BLaER1 treated with 17β-estradiol and CSF1 and Interleukin-3, amounts not matched to agents 10 nM and 100 nM (cell line): ENCODE results near the gene PHF14.
"Not testable (repeated sequence)": the region's sequence is repeated elsewhere in the genome, so short reads cannot be mapped to it uniquely, and the experiment has no call there.

ENCODE experiments used
- H3K27ac ChIP-seq, 11 experiments: shearing (Covaris generic); formaldehyde crosslinking; 2 replicates each; pipeline ENCODE4 v1.8.1; 2022
- H3K27me3 ChIP-seq, 11 experiments: shearing (Covaris generic); formaldehyde crosslinking; 2 replicates each; pipeline ENCODE4 v1.8.1; 2022
- H3K36me3 ChIP-seq, 11 experiments: shearing (Covaris generic); formaldehyde crosslinking; 2 replicates each; pipeline ENCODE4 v1.8.1; 2022
- H3K4me1 ChIP-seq, 10 experiments: shearing (Covaris generic); formaldehyde crosslinking; 2 replicates each; pipeline ENCODE4 v1.8.1; 2022
- H3K4me2 ChIP-seq, 11 experiments: shearing (Covaris generic); formaldehyde crosslinking; 2 replicates each; pipeline ENCODE4 v1.8.1; 2022
- H3K4me3 ChIP-seq, 10 experiments: shearing (Covaris generic); formaldehyde crosslinking; 2 replicates each; pipeline ENCODE4 v1.8.1; 2022
- H3K9ac ChIP-seq, 11 experiments: shearing (Covaris generic); formaldehyde crosslinking; 2 replicates each; pipeline ENCODE4 v1.8.1; 2022
- H3K9me3 ChIP-seq, 11 experiments: shearing (Covaris generic); formaldehyde crosslinking; replicated peaks in 1 of 11; 2 replicates each; pipeline ENCODE4 v1.8.1; 2022
- H4K20me1 ChIP-seq, 11 experiments: shearing (Covaris generic); formaldehyde crosslinking; 2 replicates each; pipeline ENCODE4 v1.8.1; 2022
- Cebpa-rat ChIP-seq, 11 experiments: shearing (Covaris generic); IDR thresholded peaks; 2 replicates each; pipeline ENCODE4 v1.8.1; 2022

PHF14 gene

GRCh38 chr7:10939911-10940703 is 33.6 kb upstream of the PHF14 start:
- peak in 3 of 11 experiments; percentile 14 to 71 (median 21); a peak in 2 of 22 replicates for TF ChIP-seq Cebpa-rat (IDR thresholded peaks at IDR 0.05)
- Histone ChIP-seq H3K4me2 (peak overlapping the region; percentile 71 to 95 (median 92)), H3K27me3 (no peaks in the 10 kb centered on the region), H4K20me1 (peaks cover 8 to 43% (median 36%) of the 10 kb centered on the region in 11 experiments; a peak in 18 of 22 replicates), H3K27ac (peak overlapping the region; percentile 93 to 100 (median 98)), H3K4me1 (peaks cover 23 to 42% (median 37%) of the 10 kb centered on the region in 10 experiments), H3K36me3 (peaks cover 26 to 35% (median 29%) of the 10 kb centered on the region in 11 experiments), H3K9ac (peak overlapping the region; percentile 91 to 99 (median 96)), H3K4me3 (peak overlapping the region; percentile 73 to 92 (median 86)), H3K9me3 (no peaks in the 10 kb centered on the region)

- Histone ChIP-seq H3K4me1 (peaks cover 23 to 40% (median 37%) of the 10 kb centered on the region in 10 experiments), H4K20me1 (peaks cover under 1 to 36% (median 28%) of the 10 kb centered on the region in 11 experiments; a peak in 16 of 22 replicates), H3K4me2 (peak overlapping the region; percentile 71 to 95 (median 91)), H3K4me3 (peak overlapping the region; percentile 73 to 92 (median 86)), H3K27ac (peak overlapping the region; percentile 93 to 100 (median 98)), H3K27me3 (no peaks in the 10 kb centered on the region), H3K9me3 (no peaks in the 10 kb centered on the region), H3K36me3 (peaks cover 19 to 28% (median 22%) of the 10 kb centered on the region in 11 experiments), H3K9ac (peak overlapping the region; percentile 91 to 99 (median 96))
- no peak for TF ChIP-seq Cebpa-rat (IDR thresholded peaks at IDR 0.05)
These were observed 32.8 kb upstream of the PHF14 start for GRCh38 chr7:10940704-10941355.

- H3K4me2 ChIP-seq, result no peak overlapping the region
- no peak overlapping the region for H3K4me3 ChIP-seq
- TF ChIP-seq Cebpa-rat (IDR thresholded peaks at IDR 0.05), result no peak
- no peak overlapping the region for H3K9ac ChIP-seq
- H3K27me3 ChIP-seq, result no peaks in the 10 kb centered on the region
- no peaks in the 10 kb centered on the region for H4K20me1 ChIP-seq
- H3K27ac ChIP-seq, result no peak overlapping the region
- H3K36me3 ChIP-seq, result no peaks in the 10 kb centered on the region
- peaks cover 10 to 17% (median 14%) of the 10 kb centered on the region in 11 experiments; a peak in 19 of 22 replicates for H3K9me3 ChIP-seq
- H3K4me1 ChIP-seq, result peaks cover 0 to 13% (median 0%) of the 10 kb centered on the region in 10 experiments; a peak in 6 of 20 replicates
These were observed 23.2 kb upstream of the PHF14 start for GRCh38 chr7:10950494-10950893.

GRCh38 chr7:10950974-10951578 is 22.6 kb upstream of the PHF14 start:
- not testable (repeated sequence) for H3K4me2 ChIP-seq, H3K27ac ChIP-seq, H3K4me3 ChIP-seq

GRCh38 chr7:10952588-10952987 is 21.1 kb upstream of the PHF14 start:
- Histone ChIP-seq H3K4me2 (no peak overlapping the region; a peak in 2 of 22 replicates), H4K20me1 (no peaks in the 10 kb centered on the region), H3K4me1 (peaks cover 0 to 13% (median 0%) of the 10 kb centered on the region in 10 experiments; a peak in 6 of 20 replicates), H3K9me3 (peaks cover 10 to 17% (median 14%) of the 10 kb centered on the region in 11 experiments; a peak in 19 of 22 replicates), H3K4me3 (no peak overlapping the region), H3K9ac (no peak overlapping the region), H3K27me3 (no peaks in the 10 kb centered on the region), H3K36me3 (no peaks in the 10 kb centered on the region), H3K27ac (no peak overlapping the region)
- TF ChIP-seq Cebpa-rat (IDR thresholded peaks at IDR 0.05), result no peak

More at GRCh38 chr7:10950974-10951578, 22.6 kb upstream of the PHF14 start:
- not testable (repeated sequence) for H4K20me1 ChIP-seq, H3K27me3 ChIP-seq, H3K9ac ChIP-seq, H3K36me3 ChIP-seq
- Histone ChIP-seq H3K4me1 (peaks cover 0 to 13% (median 0%) of the 10 kb centered on the region in 10 experiments; a peak in 6 of 20 replicates), H3K9me3 (peaks cover 10 to 17% (median 14%) of the 10 kb centered on the region in 11 experiments; a peak in 19 of 22 replicates)

- not testable (repeated sequence) for H3K27ac ChIP-seq, H3K36me3 ChIP-seq, H3K9ac ChIP-seq, H3K4me3 ChIP-seq, H4K20me1 ChIP-seq, H3K27me3 ChIP-seq
- H3K9me3 ChIP-seq, result peaks cover 10 to 17% (median 14%) of the 10 kb centered on the region in 11 experiments; a peak in 19 of 22 replicates
- H3K4me2 ChIP-seq, result peak overlapping the region in 5 of 11 experiments; percentile 7 to 33 (median 15); a peak in 5 of 22 replicates
- peaks cover 0 to 13% (median 0%) of the 10 kb centered on the region in 10 experiments; a peak in 6 of 20 replicates for H3K4me1 ChIP-seq
These were observed 20.5 kb upstream of the PHF14 start for GRCh38 chr7:10953078-10953750.

- H3K27me3 ChIP-seq, result no peaks in the 10 kb centered on the region
- H3K9ac ChIP-seq, result no peak overlapping the region
- TF ChIP-seq Cebpa-rat (IDR thresholded peaks at IDR 0.05), result no peak
- no peaks in the 10 kb centered on the region for H3K36me3 ChIP-seq
- no peaks in the 10 kb centered on the region for H4K20me1 ChIP-seq
- H3K27ac ChIP-seq, result no peak overlapping the region
- H3K4me1 ChIP-seq, result peaks cover 0 to 13% (median 0%) of the 10 kb centered on the region in 10 experiments; a peak in 6 of 20 replicates
- H3K4me3 ChIP-seq, result no peak overlapping the region
- no peak overlapping the region for H3K4me2 ChIP-seq
- peaks cover under 1 to 19% (median 15%) of the 10 kb centered on the region in 11 experiments; a peak in 18 of 22 replicates for H3K9me3 ChIP-seq
These were observed 17.1 kb upstream of the PHF14 start for GRCh38 chr7:10956528-10956927.

- not testable (repeated sequence) for H3K4me3 ChIP-seq, H3K4me2 ChIP-seq, H3K27me3 ChIP-seq, H3K36me3 ChIP-seq, H3K27ac ChIP-seq, H4K20me1 ChIP-seq, H3K9ac ChIP-seq, H3K4me1 ChIP-seq
- H3K9me3 ChIP-seq, result peaks cover 9 to 28% (median 18%) of the 10 kb centered on the region in 11 experiments
These were observed 13.4 kb upstream of the PHF14 start for GRCh38 chr7:10960242-10960641.

- peaks cover 0 to 12% (median 9%) of the 10 kb centered on the region in 10 experiments; a peak in 13 of 20 replicates for H3K4me1 ChIP-seq
- not testable (repeated sequence) for H3K27me3 ChIP-seq, H4K20me1 ChIP-seq, H3K4me3 ChIP-seq, H3K9ac ChIP-seq, H3K27ac ChIP-seq
- peaks cover 28 to 44% (median 33%) of the 10 kb centered on the region in 11 experiments for H3K9me3 ChIP-seq
- peak overlapping the region in 7 of 11 experiments; percentile 29 to 52 (median 49); a peak in 12 of 22 replicates for H3K4me2 ChIP-seq
- peaks cover 0 to 10% (median 0%) of the 10 kb centered on the region in 11 experiments; a peak in 3 of 22 replicates for H3K36me3 ChIP-seq
These were observed 8.7 kb upstream of the PHF14 start for GRCh38 chr7:10965016-10965415.
